Brain microvascular endothelial cell (primary cell): Measurements from ENCODE around the gene POLR3GL.
"Not testable (repeated sequence)": the region's sequence is repeated elsewhere in the genome, so short reads cannot be mapped to it uniquely, and the experiment has no call there.

Experiments
- DNase-seq: peaks from one replicate; pipeline ENCODE4 v3.0.0-alpha.2; 2020
- H3K27ac ChIP-seq: fragments of 250-450 bp; sonication (Bioruptor Pico); 2 replicates; pipeline ENCODE4 v1.5.1; 2020; ENCODE audit warnings: mild to moderate bottlenecking, moderate library complexity
- H3K27me3 ChIP-seq: fragments of 250-450 bp; sonication (Bioruptor Pico); replicated peaks from 2 replicates; pipeline ENCODE4 v1.5.1; 2020; ENCODE audit warnings: mild to moderate bottlenecking
- H3K36me3 ChIP-seq: fragments of 250-450 bp; sonication (Bioruptor Pico); replicated peaks from 2 replicates; pipeline ENCODE4 v1.5.1; 2020; ENCODE audit warnings: mild to moderate bottlenecking
- H3K4me3 ChIP-seq: 2 replicates; pipeline ENCODE4 v1.5.1; 2011; ENCODE audit warnings: low read depth, mild to moderate bottlenecking, control low read depth, low read length, moderate library complexity
- CTCF ChIP-seq: IDR thresholded peaks from 2 replicates; pipeline ENCODE4 v1.5.1; 2011; ENCODE audit warnings: low read depth, mild to moderate bottlenecking, moderate library complexity, low read length, control low read depth, inconsistent platforms; ENCODE audit errors: missing control alignments
- in situ Hi-C: cut with HindIII; loops from 2 replicates; pipeline ENCODE4 v1.10.0; 2017; ENCODE audit warnings: low sequenced_read_pairs, low pct_ligation_motif_present

Gene POLR3GL

DNA sequence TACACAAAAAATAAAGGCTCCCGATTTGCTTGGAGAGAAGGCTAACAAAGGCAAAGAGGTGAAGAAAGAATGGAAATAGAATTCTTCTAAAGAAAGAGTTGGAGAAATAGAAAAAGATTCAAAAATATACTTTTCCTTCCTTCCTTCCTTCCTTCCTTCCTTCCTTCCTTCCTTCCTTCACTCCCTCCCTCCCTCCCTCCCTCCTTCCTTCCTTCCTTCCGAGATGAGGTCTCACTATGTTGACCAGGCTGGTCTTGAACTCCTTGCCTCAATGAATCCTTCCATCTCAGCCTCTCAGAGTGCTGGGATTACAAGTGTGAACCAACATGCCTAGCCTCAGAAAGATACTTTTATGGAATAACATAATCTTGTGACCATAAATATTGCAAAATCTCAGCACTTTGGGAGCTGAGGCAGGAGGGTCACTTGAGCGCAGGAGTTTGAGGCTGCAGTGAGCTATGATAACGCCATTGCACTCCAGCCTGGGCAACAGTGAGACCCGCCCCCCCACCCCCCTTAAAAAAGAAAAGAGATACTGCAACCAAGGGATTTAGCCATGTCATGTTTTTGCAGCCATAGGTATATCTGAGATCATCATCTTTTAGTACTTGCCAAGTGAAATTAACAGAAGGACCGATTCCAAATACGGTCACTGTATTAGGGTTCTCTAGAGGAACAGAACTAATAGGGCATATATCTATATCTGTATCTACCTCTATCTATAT lies 58.1 kb downstream of the POLR3GL start:
- TF ChIP-seq CTCF, result no peak
- in situ Hi-C loops, result no loop called here
- no peak for DNase-seq

GRCh38 chr1:146025787-146026495 lies 61.5 kb downstream of the POLR3GL start:
- H3K4me3 ChIP-seq, H3K36me3 ChIP-seq, in situ Hi-C loops, H3K27me3 ChIP-seq, H3K27ac ChIP-seq, DNase-seq: not testable (repeated sequence)

More for the DNA sequence above, 58.1 kb downstream of the POLR3GL start:
- Histone ChIP-seq H3K27me3 (peaks cover 28% of the 10 kb centered on the region), H3K27ac (no peak overlapping the region), H3K36me3 (no peaks in the 10 kb centered on the region), H3K4me3 (no peak overlapping the region)

DNA sequence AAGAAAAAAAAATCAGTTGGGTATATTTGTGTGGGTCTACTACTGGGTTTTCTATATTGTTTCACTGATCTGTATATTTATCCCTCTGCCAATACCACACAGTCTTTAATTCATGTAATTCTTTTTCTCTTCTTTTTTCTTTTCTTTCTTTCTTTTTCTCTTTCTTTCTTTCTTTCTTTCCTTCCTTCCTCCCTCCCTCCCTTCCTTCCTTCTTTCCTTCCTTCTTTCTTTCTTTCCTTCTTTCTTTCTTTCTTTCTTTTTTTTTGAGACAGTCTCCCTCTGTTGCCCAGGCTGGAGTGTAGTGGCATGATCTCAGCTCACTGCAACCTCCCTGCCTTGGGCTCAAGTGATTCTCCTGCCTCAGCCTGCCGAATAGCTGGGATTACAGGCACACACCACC lies 62.2 kb downstream of the POLR3GL start:
- DNase-seq, in situ Hi-C loops: not testable (repeated sequence)

More for the DNA sequence above, 62.2 kb downstream of the POLR3GL start:
- not testable (repeated sequence) for H3K4me3 ChIP-seq, H3K36me3 ChIP-seq, H3K27me3 ChIP-seq, H3K27ac ChIP-seq
